ENCODE data around the gene ADK. TPM values are rescaled to one million over a fixed set of nuclear protein-coding genes. Genes with fewer than 3 reads are reported as not detected.
A peak's percentile ranks its signal among the peaks of the same experiment; 100 is the strongest.
"Not testable (repeated sequence)": the region's sequence is repeated elsewhere in the genome, so short reads cannot be mapped to it uniquely, and the experiment has no call there.

ADK gene
- polyA plus RNA-seq, 1 donor from 2014 or later: 196 TPM

DNA sequence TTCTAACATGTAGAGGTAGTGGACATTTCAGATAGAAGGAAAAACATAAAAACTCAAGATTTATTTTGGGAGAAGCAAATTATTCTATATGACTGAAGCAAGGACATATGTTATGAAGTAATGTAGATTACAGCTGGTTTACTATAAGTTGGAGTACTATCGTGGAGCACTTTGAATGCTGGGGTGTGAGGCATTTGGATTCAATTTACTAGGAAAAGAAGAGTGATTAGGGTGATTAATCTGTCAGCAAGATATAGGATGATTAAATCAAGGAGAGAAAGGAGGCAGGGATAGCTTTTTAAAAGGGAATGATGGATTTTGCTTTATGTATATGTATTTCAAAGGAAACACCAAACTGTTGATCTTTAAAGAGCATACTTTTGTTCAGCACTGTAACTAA lies 356.9 kb downstream of the ADK start:
- Mint-ChIP-seq H3K9me3 (peaks cover 11 to 46% (median 26%) of the 10 kb centered on the region in 3 donors), H3K36me3 (peaks cover 25% of the 10 kb centered on the region), H3K27me3 (no peaks in the 10 kb centered on the region), H3K4me3 (no peak overlapping the region), H3K4me1 (peaks cover 0 to 10% (median 2%) of the 10 kb centered on the region in 3 donors), H3K27ac (no peak overlapping the region)

- H3K4me3 Mint-ChIP-seq: peak overlapping the region in 1 of 4 donors; percentile 23
- peaks cover 34% of the 10 kb centered on the region for H3K36me3 Mint-ChIP-seq
- H3K27ac Mint-ChIP-seq: no peak overlapping the region
- peaks cover 14 to 45% (median 30%) of the 10 kb centered on the region in 3 donors for H3K9me3 Mint-ChIP-seq
- no peaks in the 10 kb centered on the region for H3K27me3 Mint-ChIP-seq
- peaks cover 0 to 5% (median 0%) of the 10 kb centered on the region in 3 donors for H3K4me1 Mint-ChIP-seq
Measured at GRCh38 chr10:74510594-74510993, 359.6 kb downstream of the ADK start.

DNA sequence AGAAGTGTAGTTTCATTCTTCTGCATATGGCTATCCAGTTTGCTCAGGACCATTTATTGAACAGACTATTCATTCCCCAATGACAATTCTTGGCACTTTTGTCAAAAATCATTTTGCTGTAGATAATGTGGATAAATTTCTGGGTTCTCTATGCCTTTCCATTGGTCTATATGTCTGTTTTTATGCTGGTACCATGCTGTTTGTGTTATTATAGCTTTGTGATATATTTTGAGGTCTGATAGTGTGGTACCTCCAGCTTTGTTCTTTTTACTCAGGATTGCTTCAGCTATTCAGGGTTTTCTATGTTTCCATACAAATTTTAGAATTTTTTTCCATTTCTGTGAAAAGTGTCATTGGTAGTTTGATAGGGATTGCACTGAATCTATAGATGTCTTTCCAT lies 360.0 kb downstream of the ADK start:
- no peak overlapping the region for H3K27ac Mint-ChIP-seq
- peaks cover 0 to 5% (median 0%) of the 10 kb centered on the region in 3 donors for H3K4me1 Mint-ChIP-seq
- H3K4me3 Mint-ChIP-seq: no peak overlapping the region
- H3K9me3 Mint-ChIP-seq: peaks cover 12 to 43% (median 30%) of the 10 kb centered on the region in 3 donors
- H3K27me3 Mint-ChIP-seq: no peaks in the 10 kb centered on the region
- H3K36me3 Mint-ChIP-seq: peaks cover 33% of the 10 kb centered on the region

GRCh38 chr10:74514322-74514721 lies 363.3 kb downstream of the ADK start:
- Mint-ChIP-seq H3K9me3 (peaks cover 11 to 43% (median 29%) of the 10 kb centered on the region in 3 donors), H3K27ac (peak overlapping the region in 1 of 3 donors; percentile 10), H3K4me1 (peaks cover 0 to 4% (median 2%) of the 10 kb centered on the region in 3 donors), H3K36me3 (peaks cover 32% of the 10 kb centered on the region), H3K27me3 (no peaks in the 10 kb centered on the region), H3K4me3 (no peak overlapping the region)

DNA sequence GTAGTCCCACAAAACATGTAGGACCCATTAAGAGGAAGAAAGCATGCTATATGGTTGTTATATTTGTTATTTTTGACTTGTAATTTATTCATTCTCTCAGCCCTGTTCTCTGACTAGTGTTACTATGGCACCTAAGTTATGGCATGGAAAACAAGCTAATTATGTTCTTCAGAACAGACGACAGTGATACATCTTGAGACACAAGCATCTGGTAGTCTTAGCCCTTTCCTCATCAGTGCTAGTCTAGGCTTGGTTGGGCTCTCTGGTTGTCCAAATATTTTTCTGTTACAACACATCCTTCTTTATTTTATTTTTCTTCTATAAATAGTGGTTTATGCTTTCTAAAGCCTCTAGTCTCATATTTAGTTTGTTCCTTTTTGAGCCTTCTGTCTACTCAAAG lies 367.0 kb downstream of the ADK start:
- Mint-ChIP-seq H3K4me3 (no peak overlapping the region), H3K4me1 (peaks cover 2 to 5% (median 3%) of the 10 kb centered on the region in 3 donors), H3K9me3 (peaks cover 2 to 19% (median 9%) of the 10 kb centered on the region in 3 donors), H3K27ac (no peak overlapping the region), H3K27me3 (no peaks in the 10 kb centered on the region), H3K36me3 (peaks cover 26% of the 10 kb centered on the region)

DNA sequence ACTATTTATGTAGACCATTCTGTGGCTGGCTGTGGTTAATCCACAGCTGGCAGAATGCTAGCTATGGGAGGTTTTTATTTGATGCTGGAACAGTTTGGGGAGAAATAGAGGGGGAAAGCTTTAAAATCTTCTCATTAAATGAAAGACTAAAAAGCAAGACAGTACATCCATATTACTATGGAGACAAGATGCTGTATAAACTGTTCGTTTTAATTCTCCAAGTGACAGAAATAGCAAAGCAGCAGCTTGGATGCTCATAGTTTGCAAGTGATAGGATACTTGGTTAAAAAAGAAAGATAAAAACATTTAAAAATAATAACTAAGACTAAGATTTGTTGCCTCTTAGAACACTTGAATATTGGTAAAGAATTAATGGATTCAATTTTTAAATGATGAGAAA lies 370.5 kb downstream of the ADK start:
- Mint-ChIP-seq H3K27ac (no peak overlapping the region), H3K36me3 (peaks cover 8% of the 10 kb centered on the region), H3K4me3 (no peak overlapping the region), H3K4me1 (peaks cover 3 to 11% (median 6%) of the 10 kb centered on the region in 3 donors), H3K27me3 (no peaks in the 10 kb centered on the region), H3K9me3 (no peaks in the 10 kb centered on the region)

GRCh38 chr10:74523199-74523598 lies 372.2 kb downstream of the ADK start:
- Mint-ChIP-seq H3K27me3 (no peaks in the 10 kb centered on the region), H3K27ac (no peak overlapping the region), H3K36me3 (peaks cover 6% of the 10 kb centered on the region), H3K4me1 (peaks cover 2 to 11% (median 6%) of the 10 kb centered on the region in 3 donors), H3K4me3 (no peak overlapping the region), H3K9me3 (no peaks in the 10 kb centered on the region)

GRCh38 chr10:74525885-74526284 lies 374.9 kb downstream of the ADK start:
- Mint-ChIP-seq H3K36me3 (peaks cover 7% of the 10 kb centered on the region), H3K4me3 (no peak overlapping the region), H3K27me3 (no peaks in the 10 kb centered on the region), H3K9me3 (no peaks in the 10 kb centered on the region), H3K4me1 (peaks cover 2 to 17% (median 6%) of the 10 kb centered on the region in 3 donors), H3K27ac (no peak overlapping the region)

DNA sequence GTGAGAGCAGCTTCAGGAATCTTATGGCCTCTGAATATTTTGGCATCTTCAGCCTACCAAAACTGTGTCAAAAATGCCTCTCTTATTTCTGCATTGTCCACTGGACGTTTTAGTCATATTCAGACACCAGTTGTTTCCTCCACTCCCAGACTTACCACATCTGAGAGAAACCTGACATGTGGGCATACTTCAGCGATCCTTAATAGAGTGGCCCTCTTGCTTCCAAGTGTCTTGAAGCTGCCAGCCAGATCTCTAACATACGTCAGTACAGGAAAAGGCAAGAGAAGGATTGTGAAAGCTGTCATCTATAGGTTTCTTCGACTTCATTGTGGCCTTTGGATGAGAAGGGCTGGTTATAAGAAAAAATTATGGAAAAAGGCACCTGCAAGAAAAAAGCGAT lies 376.6 kb downstream of the ADK start:
- H3K36me3 Mint-ChIP-seq, H3K4me3 Mint-ChIP-seq, H3K27ac Mint-ChIP-seq, H3K27me3 Mint-ChIP-seq, H3K9me3 Mint-ChIP-seq: not testable (repeated sequence)
- H3K4me1 Mint-ChIP-seq: peaks cover 2 to 17% (median 6%) of the 10 kb centered on the region in 3 donors

DNA sequence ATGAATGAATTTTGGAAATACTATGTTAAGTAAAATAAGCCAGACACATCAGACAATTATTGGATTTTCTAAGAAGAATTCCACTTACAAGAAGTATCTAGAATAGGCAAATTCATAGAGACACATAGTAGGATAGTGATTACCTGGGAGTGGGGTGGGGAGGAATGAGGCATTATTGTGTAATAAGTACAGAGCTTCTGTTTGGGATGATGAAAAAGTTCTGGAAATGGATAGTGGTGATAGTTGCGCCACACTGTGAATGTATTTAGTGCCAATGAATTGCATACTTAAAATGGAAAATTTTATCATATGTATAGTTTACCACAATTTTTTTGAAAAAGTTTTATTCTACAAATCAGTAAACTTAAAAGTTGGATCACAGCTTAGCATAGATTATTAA lies 378.2 kb downstream of the ADK start:
- Mint-ChIP-seq H3K9me3 (no peaks in the 10 kb centered on the region), H3K36me3 (peaks cover 4% of the 10 kb centered on the region), H3K4me1 (peaks cover 0 to 6% (median 3%) of the 10 kb centered on the region in 3 donors), H3K4me3 (no peak overlapping the region), H3K27ac (no peak overlapping the region), H3K27me3 (no peaks in the 10 kb centered on the region)

DNA sequence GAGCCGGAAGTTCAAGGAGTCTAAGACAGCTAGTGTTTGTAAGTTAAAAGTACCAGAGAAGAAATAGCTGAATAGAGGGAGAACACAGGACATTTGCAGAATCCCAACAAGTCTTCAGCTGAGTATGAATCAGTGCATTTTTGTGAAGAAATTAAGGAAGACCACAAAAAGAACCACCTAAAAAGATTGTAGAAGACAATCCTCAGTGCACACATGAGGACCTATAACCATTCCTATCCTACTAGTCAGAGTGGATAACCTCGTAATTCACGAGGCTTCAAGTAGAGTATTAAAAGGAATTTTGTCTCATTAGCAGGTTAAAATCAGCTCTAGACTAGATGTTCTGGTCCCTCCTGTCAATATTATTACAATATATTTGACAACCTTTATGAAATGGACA lies 380.0 kb downstream of the ADK start:
- Mint-ChIP-seq H3K4me1 (peaks cover 0 to 6% (median 3%) of the 10 kb centered on the region in 3 donors), H3K4me3 (no peak overlapping the region), H3K27me3 (no peaks in the 10 kb centered on the region), H3K36me3 (peaks cover 4% of the 10 kb centered on the region), H3K27ac (no peak overlapping the region), H3K9me3 (no peaks in the 10 kb centered on the region)

DNA sequence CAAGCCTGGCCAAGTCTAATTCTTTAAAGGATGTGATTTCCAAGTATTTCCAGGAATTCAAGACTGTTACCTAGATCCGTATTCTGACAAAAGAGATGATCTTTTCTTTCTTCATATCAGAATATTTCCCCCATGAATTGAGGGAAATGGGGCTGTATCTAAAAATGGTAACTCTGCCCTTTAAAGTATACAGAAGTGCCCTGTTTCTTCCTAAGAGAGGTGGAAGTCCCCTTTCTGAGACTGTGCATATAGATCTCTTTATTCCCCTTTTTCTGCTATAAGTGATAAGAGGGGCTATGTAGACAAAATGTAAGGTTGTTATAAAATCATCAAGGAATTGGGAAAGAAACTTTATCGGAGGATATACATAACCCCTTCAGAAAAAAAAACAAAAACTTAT lies 388.3 kb downstream of the ADK start:
- no peaks in the 10 kb centered on the region for H3K27me3 Mint-ChIP-seq
- peaks cover 7% of the 10 kb centered on the region for H3K36me3 Mint-ChIP-seq
- peaks cover 0 to 3% (median 0%) of the 10 kb centered on the region in 3 donors for H3K9me3 Mint-ChIP-seq
- peaks cover 0 to 8% (median 0%) of the 10 kb centered on the region in 3 donors for H3K4me1 Mint-ChIP-seq
- no peak overlapping the region for H3K4me3 Mint-ChIP-seq
- H3K27ac Mint-ChIP-seq: no peak overlapping the region

GRCh38 chr10:74541375-74541774 lies 390.4 kb downstream of the ADK start:
- Mint-ChIP-seq H3K27ac (no peak overlapping the region), H3K9me3 (peaks cover 0 to 3% (median 0%) of the 10 kb centered on the region in 3 donors), H3K36me3 (peaks cover 7% of the 10 kb centered on the region), H3K27me3 (no peaks in the 10 kb centered on the region), H3K4me3 (no peak overlapping the region), H3K4me1 (peaks cover 0 to 6% (median 0%) of the 10 kb centered on the region in 3 donors)

GRCh38 chr10:74542077-74542476 lies 391.1 kb downstream of the ADK start:
- Mint-ChIP-seq H3K9me3 (no peaks in the 10 kb centered on the region), H3K4me3 (no peak overlapping the region), H3K4me1 (peaks cover 0 to 4% (median 0%) of the 10 kb centered on the region in 3 donors), H3K27ac (no peak overlapping the region), H3K36me3 (peaks cover 7% of the 10 kb centered on the region), H3K27me3 (no peaks in the 10 kb centered on the region)

- no peaks in the 10 kb centered on the region for H3K9me3 Mint-ChIP-seq
- H3K27me3 Mint-ChIP-seq: no peaks in the 10 kb centered on the region
- no peak overlapping the region for H3K27ac Mint-ChIP-seq
- peaks cover 7% of the 10 kb centered on the region for H3K36me3 Mint-ChIP-seq
- peaks cover 0 to 4% (median 0%) of the 10 kb centered on the region in 3 donors for H3K4me1 Mint-ChIP-seq
- no peak overlapping the region for H3K4me3 Mint-ChIP-seq
Measured at GRCh38 chr10:74543276-74543675, 392.3 kb downstream of the ADK start.

- Mint-ChIP-seq H3K9me3 (no peaks in the 10 kb centered on the region), H3K4me1 (peaks cover 0 to 4% (median 0%) of the 10 kb centered on the region in 3 donors), H3K27me3 (no peaks in the 10 kb centered on the region), H3K36me3 (peaks cover 11% of the 10 kb centered on the region), H3K27ac (no peak overlapping the region), H3K4me3 (no peak overlapping the region)
Measured at GRCh38 chr10:74544106-74544505, 393.1 kb downstream of the ADK start.

Data from IgD-negative memory B cell (primary cell).